Measurements from ENCODE around the gene ADAM12.
"Not testable (repeated sequence)": the region's sequence is repeated elsewhere in the genome, so short reads cannot be mapped to it uniquely, and the experiment has no call there.

Gene ADAM12

GRCh38 chr10:126066456-126066855 lies 321.8 kb downstream of the ADAM12 start:
- in situ Hi-C loops (cut with HindIII; ENCODE audit: low sequenced_read_pairs): no loop called here

- in situ Hi-C loops (cut with HindIII; ENCODE audit: low sequenced_read_pairs): no loop called here
Observed at GRCh38 chr10:126065751-126066377, 322.4 kb downstream of the ADAM12 start.

GRCh38 chr10:126064512-126064911 lies 323.8 kb downstream of the ADAM12 start:
- in situ Hi-C loops (cut with HindIII; ENCODE audit: low sequenced_read_pairs): no loop called here

- in situ Hi-C loops (cut with HindIII; ENCODE audit: low sequenced_read_pairs): no loop called here
Observed at GRCh38 chr10:126063353-126063791, 324.9 kb downstream of the ADAM12 start.

GRCh38 chr10:126062131-126063032 lies 325.9 kb downstream of the ADAM12 start:
- in situ Hi-C loops (cut with HindIII; ENCODE audit: low sequenced_read_pairs): no loop called here

GRCh38 chr10:126061526-126061925 lies 326.8 kb downstream of the ADAM12 start:
- in situ Hi-C loops (cut with HindIII; ENCODE audit: low sequenced_read_pairs): no loop called here

- in situ Hi-C loops (cut with HindIII; ENCODE audit: low sequenced_read_pairs): no loop called here
Observed at GRCh38 chr10:126060261-126060931, 327.9 kb downstream of the ADAM12 start.

GRCh38 chr10:126059076-126059826 lies 329.0 kb downstream of the ADAM12 start:
- in situ Hi-C loops (cut with HindIII; ENCODE audit: low sequenced_read_pairs): no loop called here

GRCh38 chr10:126058507-126058906 lies 329.8 kb downstream of the ADAM12 start:
- in situ Hi-C loops (cut with HindIII; ENCODE audit: low sequenced_read_pairs): no loop called here

- in situ Hi-C loops (cut with HindIII; ENCODE audit: low sequenced_read_pairs): no loop called here
Observed at GRCh38 chr10:126058104-126058503, 330.2 kb downstream of the ADAM12 start.

GRCh38 chr10:126057494-126057893 lies 330.8 kb downstream of the ADAM12 start:
- in situ Hi-C loops (cut with HindIII; ENCODE audit: low sequenced_read_pairs): no loop called here

- in situ Hi-C loops (cut with HindIII; ENCODE audit: low sequenced_read_pairs): no loop called here
Observed at GRCh38 chr10:126054191-126054590, 334.1 kb downstream of the ADAM12 start.

- in situ Hi-C loops (cut with HindIII; ENCODE audit: low sequenced_read_pairs): no loop called here
Observed at GRCh38 chr10:126052171-126052570, 336.1 kb downstream of the ADAM12 start.

- in situ Hi-C loops (cut with HindIII; ENCODE audit: low sequenced_read_pairs): no loop called here
Observed at GRCh38 chr10:126049759-126050700, 338.2 kb downstream of the ADAM12 start.

GRCh38 chr10:126047749-126048148 lies 340.5 kb downstream of the ADAM12 start:
- in situ Hi-C loops (cut with HindIII; ENCODE audit: low sequenced_read_pairs): not testable (repeated sequence)

GRCh38 chr10:126046831-126047230 lies 341.4 kb downstream of the ADAM12 start:
- in situ Hi-C loops (cut with HindIII; ENCODE audit: low sequenced_read_pairs): no loop called here

- in situ Hi-C loops (cut with HindIII; ENCODE audit: low sequenced_read_pairs): no loop called here
Observed at GRCh38 chr10:126045861-126046260, 342.4 kb downstream of the ADAM12 start.

- in situ Hi-C loops (cut with HindIII; ENCODE audit: low sequenced_read_pairs): no loop called here
Observed at GRCh38 chr10:126043389-126043788, 344.9 kb downstream of the ADAM12 start.

GRCh38 chr10:126042906-126043305 lies 345.4 kb downstream of the ADAM12 start:
- in situ Hi-C loops (cut with HindIII; ENCODE audit: low sequenced_read_pairs): no loop called here

- in situ Hi-C loops (cut with HindIII; ENCODE audit: low sequenced_read_pairs): no loop called here
Observed at GRCh38 chr10:126042354-126042753, 345.9 kb downstream of the ADAM12 start.
